Smooth muscle cell (in vitro differentiated cells): ENCODE data around the gene RELN. TPM values are rescaled to one million over a fixed set of nuclear protein-coding genes. Genes with fewer than 3 reads are reported as not detected.

ENCODE experiments used
- DNase-seq: peaks from one replicate; lab custom pipeline; 2025; ENCODE audit not compliant: unreplicated experiment; lab: John Stamatoyannopoulos, UW
- H2AFZ ChIP-seq: fragments of 200-600 bp; sonication (generic); 2 replicates; pipeline ENCODE4 v1.6.0; 2016; ENCODE audit warnings: antibody characterized with exemption, low read depth, mild to moderate bottlenecking
- H3F3A ChIP-seq: fragments of 200-600 bp; sonication (generic); 2 replicates; pipeline ENCODE4 v1.6.0; 2017; ENCODE audit warnings: antibody characterized with exemption, low read depth
- H3K27ac ChIP-seq: fragments of 200-600 bp; sonication (generic); 2 replicates; pipeline ENCODE4 v1.5.1; 2016; ENCODE audit warnings: low read depth, mild to moderate bottlenecking
- H3K27me3 ChIP-seq: fragments of 200-600 bp; sonication (generic); 2 replicates; pipeline ENCODE4 v1.6.1; 2016; ENCODE audit warnings: low read depth, mild to moderate bottlenecking
- H3K36me3 ChIP-seq: fragments of 200-600 bp; sonication (generic); 2 replicates; pipeline ENCODE4 v1.5.1; 2016; ENCODE audit warnings: low read depth
- H3K4me1 ChIP-seq: fragments of 200-600 bp; sonication (generic); 2 replicates; pipeline ENCODE4 v1.5.1; 2016; ENCODE audit warnings: low read depth
- H3K4me2 ChIP-seq: fragments of 200-600 bp; sonication (generic); 2 replicates; pipeline ENCODE4 v1.6.0; 2016; ENCODE audit warnings: mild to moderate bottlenecking
- H3K4me3 ChIP-seq: fragments of 200-600 bp; sonication (generic); 2 replicates; pipeline ENCODE4 v1.5.1; 2016; ENCODE audit warnings: mild to moderate bottlenecking
- H3K79me2 ChIP-seq: fragments of 200-600 bp; sonication (generic); 2 replicates; pipeline ENCODE4 v1.6.0; 2016; ENCODE audit warnings: low read depth, mild to moderate bottlenecking
- H3K9ac ChIP-seq: fragments of 200-600 bp; sonication (generic); 2 replicates; pipeline ENCODE4 v1.6.0; 2016; ENCODE audit warnings: low read depth
- H3K9me3 ChIP-seq: fragments of 200-600 bp; sonication (generic); replicated peaks from 2 replicates; pipeline ENCODE4 v1.5.1; 2016; ENCODE audit warnings: low read depth
- H4K20me1 ChIP-seq: fragments of 200-600 bp; sonication (generic); 2 replicates; pipeline ENCODE4 v1.6.0; 2016; ENCODE audit warnings: low read depth
- WGBS: methylation state at CpG from one replicate; pipeline ENCODE4 v1.1.7; 2016; ENCODE audit warnings: low lambda C conversion rate; 5-methylcytosine and 5-hydroxymethylcytosine counted together
- polyA plus RNA-seq: library from polyadenylated mRNA; unstranded; fragments of >200 nt; fragmentation: Nextera tagmentation; extraction: Ambion mirVana; gene quantifications from 2 replicates; pipeline ENCODE4 v1.2.1, GENCODE V29; 2016
- total RNA-seq: library from RNA; depleted of rRNA; stranded (reverse); fragments of >200 nt; gene quantifications from 2 replicates; pipeline ENCODE4 v1.2.3, GENCODE V29; 2014
- TF ChIP-seq, protein P1 (sequence below): fragments of 200-600 bp; sonication (generic); IDR thresholded peaks from 2 replicates; pipeline ENCODE4 v1.5.1; 2017; ENCODE audit warnings: borderline replicate concordance, mild to moderate bottlenecking, antibody characterized with exemption; ENCODE audit not compliant: insufficient read depth, poor library complexity, severe bottlenecking

RELN gene
- total and polyA plus RNA-seq, 2 experiments from 2014 or later = 0.90 TPM; not detected in 1

- no peaks in the 10 kb centered on the region for H4K20me1 ChIP-seq
- no peak overlapping the region for H3K4me2 ChIP-seq
- no peaks in the 10 kb centered on the region for H3K79me2 ChIP-seq
- H3K9me3 ChIP-seq = no peaks in the 10 kb centered on the region
- DNase-seq = no peak
- TF ChIP-seq, protein P1, sequence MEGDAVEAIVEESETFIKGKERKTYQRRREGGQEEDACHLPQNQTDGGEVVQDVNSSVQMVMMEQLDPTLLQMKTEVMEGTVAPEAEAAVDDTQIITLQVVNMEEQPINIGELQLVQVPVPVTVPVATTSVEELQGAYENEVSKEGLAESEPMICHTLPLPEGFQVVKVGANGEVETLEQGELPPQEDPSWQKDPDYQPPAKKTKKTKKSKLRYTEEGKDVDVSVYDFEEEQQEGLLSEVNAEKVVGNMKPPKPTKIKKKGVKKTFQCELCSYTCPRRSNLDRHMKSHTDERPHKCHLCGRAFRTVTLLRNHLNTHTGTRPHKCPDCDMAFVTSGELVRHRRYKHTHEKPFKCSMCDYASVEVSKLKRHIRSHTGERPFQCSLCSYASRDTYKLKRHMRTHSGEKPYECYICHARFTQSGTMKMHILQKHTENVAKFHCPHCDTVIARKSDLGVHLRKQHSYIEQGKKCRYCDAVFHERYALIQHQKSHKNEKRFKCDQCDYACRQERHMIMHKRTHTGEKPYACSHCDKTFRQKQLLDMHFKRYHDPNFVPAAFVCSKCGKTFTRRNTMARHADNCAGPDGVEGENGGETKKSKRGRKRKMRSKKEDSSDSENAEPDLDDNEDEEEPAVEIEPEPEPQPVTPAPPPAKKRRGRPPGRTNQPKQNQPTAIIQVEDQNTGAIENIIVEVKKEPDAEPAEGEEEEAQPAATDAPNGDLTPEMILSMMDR = no peak
- WGBS = 93% methylated on average over 7 of the region's 7 CpGs
- no peak overlapping the region for H3K9ac ChIP-seq
- H3F3A ChIP-seq = no peaks in the 10 kb centered on the region
- H2AFZ ChIP-seq = no peak overlapping the region
- H3K27ac ChIP-seq = no peak overlapping the region
- H3K27me3 ChIP-seq = no peaks in the 10 kb centered on the region
- H3K4me1 ChIP-seq = no peaks in the 10 kb centered on the region
- H3K36me3 ChIP-seq = no peaks in the 10 kb centered on the region
- H3K4me3 ChIP-seq = no peak overlapping the region
Observed at GRCh38 chr7:103796327-103796962, 193.0 kb downstream of the RELN start.

- Histone ChIP-seq H2AFZ (no peak overlapping the region), H3K79me2 (no peaks in the 10 kb centered on the region), H3K9me3 (no peaks in the 10 kb centered on the region), H3K4me2 (no peak overlapping the region), H3K9ac (no peak overlapping the region), H3F3A (no peaks in the 10 kb centered on the region), H3K27ac (no peak overlapping the region), H3K4me1 (no peaks in the 10 kb centered on the region), H3K4me3 (no peak overlapping the region), H3K36me3 (no peaks in the 10 kb centered on the region), H4K20me1 (no peaks in the 10 kb centered on the region), H3K27me3 (no peaks in the 10 kb centered on the region)
- TF ChIP-seq, protein P1 = no peak
- no peak for DNase-seq
Observed at GRCh38 chr7:103795787-103796186, 193.7 kb downstream of the RELN start.

GRCh38 chr7:103795107-103795506, 194.4 kb downstream of the RELN start:
- Histone ChIP-seq H3K79me2 (no peaks in the 10 kb centered on the region), H3K4me2 (no peak overlapping the region), H3F3A (no peaks in the 10 kb centered on the region), H3K27ac (no peak overlapping the region), H3K9me3 (no peaks in the 10 kb centered on the region), H3K9ac (no peak overlapping the region), H3K4me1 (no peaks in the 10 kb centered on the region), H4K20me1 (no peaks in the 10 kb centered on the region), H3K4me3 (no peak overlapping the region), H2AFZ (no peak overlapping the region), H3K36me3 (no peaks in the 10 kb centered on the region), H3K27me3 (no peaks in the 10 kb centered on the region)
- 82% methylated on average over 1 of the region's 1 CpG for WGBS
- DNase-seq = no peak
- TF ChIP-seq, protein P1 = no peak

GRCh38 chr7:103794424-103794823, 195.0 kb downstream of the RELN start:
- Histone ChIP-seq H3K4me3 (no peak overlapping the region), H2AFZ (no peak overlapping the region), H3K4me1 (no peaks in the 10 kb centered on the region), H3K4me2 (no peak overlapping the region), H3K36me3 (no peaks in the 10 kb centered on the region), H3K27ac (no peak overlapping the region), H3K9me3 (no peaks in the 10 kb centered on the region), H3K9ac (no peak overlapping the region), H4K20me1 (no peaks in the 10 kb centered on the region), H3K79me2 (no peaks in the 10 kb centered on the region), H3K27me3 (no peaks in the 10 kb centered on the region), H3F3A (no peaks in the 10 kb centered on the region)
- DNase-seq = no peak
- 65% methylated on average over 1 of the region's 1 CpG for WGBS
- TF ChIP-seq, protein P1 = no peak
